GM18861 (cell line): ENCODE data around the gene FAAP20.
A peak's percentile ranks its signal among the peaks of the same experiment; 100 is the strongest.

Experiments used
- ATAC-seq: cut with Tn5 transposase; IDR thresholded peaks from one replicate; pipeline ENCODE4 v1.9.1; 2021; ENCODE audit not compliant: unreplicated experiment

FAAP20 gene

DNA sequence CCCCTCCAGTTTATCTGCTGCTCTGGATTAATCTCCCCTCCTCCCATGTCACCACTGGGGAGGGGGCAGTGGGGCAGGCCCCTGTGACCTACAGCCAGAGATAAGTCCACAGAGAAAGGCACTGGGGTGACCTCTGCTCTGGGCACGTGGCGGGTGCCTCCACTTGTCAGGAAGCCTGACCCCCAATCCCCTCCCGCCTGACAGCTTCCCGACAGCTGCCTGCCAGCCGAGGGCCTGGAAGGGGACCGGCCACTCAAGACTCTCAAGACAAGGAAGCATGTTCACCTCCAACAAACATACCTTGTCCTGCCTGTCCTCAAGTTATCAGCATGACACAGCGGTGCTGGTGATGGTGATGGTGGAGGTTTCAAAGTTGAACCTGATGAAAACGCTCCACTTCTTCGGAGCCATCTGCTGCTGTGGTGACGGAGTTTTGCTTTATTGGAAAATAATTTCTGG, 3.2 kb upstream of the FAAP20 start:
- ATAC-seq, result no peak

DNA sequence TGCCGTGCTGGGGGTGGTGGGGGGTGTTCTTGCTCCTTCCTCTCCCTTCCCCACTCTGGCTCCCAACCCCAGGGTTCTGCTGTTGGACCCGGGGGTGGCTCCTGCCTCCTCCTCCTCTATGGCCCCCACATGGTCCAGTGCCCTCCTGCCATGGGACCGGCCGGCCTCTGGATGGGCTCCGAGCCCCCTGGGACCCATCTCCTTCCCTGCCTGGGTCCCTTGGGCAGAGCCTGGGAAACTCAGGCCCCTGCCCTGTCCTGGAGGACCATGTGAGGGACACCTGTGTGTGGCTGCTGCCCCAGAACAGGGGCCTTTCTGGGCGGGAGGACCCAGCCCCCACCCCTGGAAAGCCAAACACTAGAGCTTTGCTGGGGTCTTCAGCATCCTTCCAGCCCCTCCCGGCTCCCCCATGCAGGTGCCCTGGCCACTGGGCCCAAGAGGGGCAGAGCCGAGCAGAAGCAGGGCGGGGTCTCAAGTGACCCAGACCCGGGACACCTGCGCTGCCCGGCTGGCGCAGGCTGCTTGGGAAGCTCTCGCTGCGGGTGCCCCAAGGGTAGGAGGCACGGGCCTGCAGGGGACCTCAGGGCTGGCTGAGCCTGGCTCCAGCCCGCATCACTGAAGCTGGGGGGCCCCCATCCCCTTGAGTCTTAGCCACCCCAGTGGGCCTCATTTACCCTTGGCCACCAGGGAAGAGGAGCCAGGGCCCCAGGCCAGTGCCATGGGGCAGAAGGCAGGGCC, 2.5 kb upstream of the FAAP20 start:
- no peak for ATAC-seq

DNA sequence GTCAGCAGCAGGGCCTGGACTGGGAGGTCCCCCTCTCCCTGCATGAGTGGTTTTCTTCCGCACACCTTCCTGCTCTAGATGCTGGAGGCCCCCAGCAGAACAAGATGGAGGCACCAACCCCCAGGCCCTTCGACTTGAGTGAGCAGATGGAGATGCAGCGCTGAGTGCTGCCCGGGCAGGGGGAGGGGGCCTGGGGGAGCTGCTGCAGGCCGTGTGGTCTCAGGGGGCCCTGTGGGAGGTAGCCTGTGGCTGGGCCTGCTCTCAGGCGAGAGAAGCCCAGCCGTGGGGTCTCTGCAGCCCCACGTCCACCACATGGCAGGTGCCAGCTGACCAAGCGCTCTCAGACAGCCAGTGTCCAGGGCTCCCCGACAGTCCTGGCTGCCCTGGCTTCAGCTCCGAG, 1.2 kb upstream of the FAAP20 start:
- no peak for ATAC-seq

DNA sequence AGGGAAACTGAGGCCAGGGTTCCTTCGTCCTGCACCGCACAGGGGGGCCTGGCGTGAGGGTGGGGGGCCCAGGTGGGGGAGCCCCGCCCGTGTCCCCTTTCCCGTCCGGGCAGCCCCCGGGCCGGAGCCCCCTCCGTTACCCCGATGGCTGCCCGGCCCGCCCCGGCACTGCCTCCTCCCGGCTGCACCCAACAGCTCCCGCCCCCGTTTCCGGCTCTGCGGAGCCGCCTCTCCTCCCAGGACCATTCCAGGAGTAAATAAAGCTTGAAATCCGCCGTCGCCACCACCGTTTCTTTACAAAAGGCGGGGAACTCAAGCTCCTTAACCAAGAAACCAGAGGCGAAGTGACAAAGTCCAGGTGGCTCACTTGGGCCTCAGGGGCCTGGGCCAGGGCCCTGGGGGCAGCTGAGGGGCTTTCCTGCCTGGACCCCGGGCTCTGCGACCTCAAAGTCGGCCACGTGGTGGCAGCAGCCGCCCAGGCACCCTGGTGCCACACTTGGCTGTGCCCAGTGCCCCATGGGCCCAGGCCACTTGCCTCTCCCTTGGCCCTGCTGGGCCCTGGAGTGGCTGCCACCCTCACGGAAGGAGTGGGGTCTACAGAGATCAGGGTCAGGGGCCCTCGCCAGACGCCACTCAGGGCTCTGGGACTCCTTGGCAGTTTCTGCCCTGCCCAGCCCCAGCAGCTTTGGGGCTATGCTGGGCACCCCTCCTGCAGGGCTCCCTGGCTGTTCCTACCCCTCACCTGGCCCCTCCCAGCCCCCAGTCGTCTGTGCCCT, 514 bp upstream of the FAAP20 start:
- peak; percentile 65 for ATAC-seq

DNA sequence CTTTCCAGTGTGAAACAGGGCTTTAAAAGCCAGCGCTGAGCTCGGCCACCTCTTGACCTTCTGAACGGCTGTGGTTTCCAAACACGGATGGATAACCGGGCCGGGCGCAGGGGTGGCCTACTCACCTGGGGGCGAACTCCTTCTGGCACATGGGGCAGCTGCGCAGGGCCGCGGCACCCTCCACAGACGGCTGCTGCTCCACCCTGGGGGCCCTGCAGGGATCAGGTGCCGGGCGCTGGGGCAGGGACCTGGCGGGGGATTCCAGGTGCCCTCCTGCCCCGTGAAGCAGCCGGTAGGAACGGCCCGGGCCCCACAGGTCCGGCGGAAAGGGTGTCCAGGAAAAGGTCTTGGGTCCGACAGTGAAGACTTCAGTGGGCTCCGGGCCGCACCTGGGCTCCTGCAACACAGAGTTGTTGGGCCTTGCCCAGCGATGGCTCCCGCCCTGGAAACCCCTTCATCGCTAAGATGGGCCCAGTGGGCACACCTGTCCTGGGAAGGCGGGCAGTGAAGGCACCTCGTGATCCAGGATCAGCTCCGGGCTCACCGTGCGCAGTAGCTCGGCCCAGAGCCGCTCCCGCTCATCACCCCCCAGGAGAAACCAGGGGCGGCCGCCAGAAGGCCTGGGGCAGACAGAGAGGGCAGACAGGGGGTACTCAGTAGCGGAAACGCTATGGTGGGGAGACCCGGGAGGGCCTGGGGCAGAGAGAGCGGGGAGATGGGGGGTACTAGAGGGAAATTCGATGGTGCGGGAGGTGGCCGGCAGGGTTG, 874 bp downstream of the FAAP20 start:
- no peak for ATAC-seq

DNA sequence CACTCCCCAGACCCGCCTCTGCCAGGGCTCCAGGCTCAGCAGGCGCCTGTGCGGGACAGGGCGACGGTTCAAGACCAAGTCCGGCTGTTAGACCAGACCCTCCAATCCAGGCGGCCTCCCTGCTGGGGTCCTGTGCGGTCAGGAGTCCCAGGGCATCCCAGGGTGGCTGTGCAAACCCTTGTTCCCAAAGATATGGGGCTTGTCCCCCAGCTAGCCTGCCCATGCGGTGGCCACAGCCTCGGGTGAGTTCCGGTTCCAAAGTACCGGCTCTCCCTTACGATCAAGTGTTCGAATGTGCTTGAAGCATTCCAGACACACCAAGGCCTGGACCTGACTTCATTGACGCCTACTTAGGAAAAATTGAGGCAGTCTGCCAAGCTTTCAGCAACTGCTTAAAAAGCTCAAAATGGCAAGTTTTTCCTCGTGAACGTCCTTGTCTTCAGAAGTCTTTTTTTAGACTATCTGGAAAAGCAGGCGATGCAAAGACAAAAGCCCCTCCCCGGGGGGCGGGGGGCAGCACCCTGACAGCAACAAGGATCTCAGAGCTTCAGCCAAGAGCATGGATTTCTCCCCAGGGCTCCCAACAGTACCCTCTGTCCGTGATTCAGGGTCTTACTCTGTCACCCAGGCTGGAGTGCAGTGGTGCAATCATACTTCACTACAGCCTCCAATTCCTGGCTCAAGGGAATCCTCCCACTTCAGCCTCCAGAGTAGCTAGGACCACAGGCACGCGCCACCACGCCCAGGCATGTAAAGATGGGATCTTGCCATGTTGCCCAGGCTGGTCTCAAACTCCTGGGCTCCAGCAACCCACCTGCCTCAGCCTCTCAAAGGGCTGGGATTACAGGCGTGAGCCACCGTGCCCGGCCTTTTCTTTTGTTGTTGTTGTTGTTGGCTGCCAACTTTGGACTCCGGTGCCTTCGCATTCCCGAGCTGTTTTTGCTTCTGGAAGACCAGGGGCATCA, 2.3 kb downstream of the FAAP20 start:
- no peak for ATAC-seq

DNA sequence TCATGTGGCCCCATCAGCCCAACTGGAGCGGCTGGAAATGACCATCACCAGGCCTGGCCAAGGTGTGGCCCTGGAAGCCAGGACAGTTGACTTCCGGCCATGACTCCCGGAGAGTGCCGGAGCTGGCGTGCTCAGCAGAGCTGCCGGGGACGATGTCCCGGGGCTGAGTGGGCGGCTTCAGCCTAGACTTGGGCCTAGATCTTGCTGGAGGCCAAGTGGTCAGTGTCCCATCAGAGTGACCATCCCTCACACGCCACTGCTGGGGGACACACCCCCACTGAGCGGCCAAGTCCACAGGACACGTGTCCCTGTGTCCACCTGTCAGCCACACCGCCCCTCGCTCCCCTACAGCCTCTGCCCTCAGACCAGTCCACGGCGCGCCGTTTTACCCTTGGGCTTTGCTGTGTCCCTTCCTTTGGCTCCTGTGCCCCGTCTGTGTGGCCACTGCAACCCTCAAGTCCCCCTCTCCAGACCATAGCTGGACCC, 4.0 kb downstream of the FAAP20 start:
- ATAC-seq, result no peak

DNA sequence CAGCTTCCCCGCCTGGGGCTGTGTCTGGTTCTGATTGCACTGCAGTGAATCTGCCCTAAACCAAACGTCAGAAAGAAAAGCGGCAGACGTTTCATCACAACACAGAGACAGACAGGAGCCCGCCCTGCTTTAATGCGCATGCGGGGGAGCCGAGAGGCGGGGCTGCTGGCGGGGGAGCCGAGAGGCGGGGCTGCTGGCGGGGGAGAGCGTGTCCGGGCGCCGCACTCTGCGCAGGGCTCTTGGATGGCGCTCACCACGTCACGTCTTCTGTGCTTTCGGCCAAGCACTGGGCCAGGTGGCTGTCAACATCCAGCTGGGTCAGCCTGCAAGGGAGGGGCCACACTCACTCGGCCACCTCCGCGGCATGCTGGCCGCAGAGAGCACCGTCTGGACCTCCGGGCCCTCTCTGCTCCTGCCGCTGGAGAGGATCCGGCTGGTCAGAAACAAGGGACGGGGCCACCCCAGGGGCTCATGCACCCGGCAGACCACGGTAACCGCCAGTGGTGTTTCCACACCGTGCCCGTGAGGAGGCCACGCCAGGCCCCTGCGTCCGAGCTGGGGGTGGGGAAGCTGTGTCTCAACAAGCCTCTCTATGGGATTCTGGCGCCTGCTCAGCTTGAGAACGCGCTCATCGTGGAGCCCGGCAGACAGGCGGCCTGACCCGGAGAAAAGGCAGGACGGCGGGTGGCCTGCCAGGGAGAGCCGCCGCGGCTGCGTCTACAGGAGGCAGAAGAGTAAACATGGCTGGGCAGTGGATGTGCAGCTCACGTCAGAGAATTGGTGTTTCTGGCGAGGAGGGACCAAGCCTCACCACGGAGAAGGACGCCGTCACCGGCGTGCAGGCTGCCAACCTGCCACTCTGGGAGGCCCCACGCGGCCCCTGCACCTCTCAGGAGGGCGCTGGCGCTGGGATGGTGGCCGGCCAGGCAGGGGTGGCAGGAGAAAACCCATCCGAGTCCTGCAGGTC, 4.8 kb downstream of the FAAP20 start:
- ATAC-seq, result peak; percentile 47

DNA sequence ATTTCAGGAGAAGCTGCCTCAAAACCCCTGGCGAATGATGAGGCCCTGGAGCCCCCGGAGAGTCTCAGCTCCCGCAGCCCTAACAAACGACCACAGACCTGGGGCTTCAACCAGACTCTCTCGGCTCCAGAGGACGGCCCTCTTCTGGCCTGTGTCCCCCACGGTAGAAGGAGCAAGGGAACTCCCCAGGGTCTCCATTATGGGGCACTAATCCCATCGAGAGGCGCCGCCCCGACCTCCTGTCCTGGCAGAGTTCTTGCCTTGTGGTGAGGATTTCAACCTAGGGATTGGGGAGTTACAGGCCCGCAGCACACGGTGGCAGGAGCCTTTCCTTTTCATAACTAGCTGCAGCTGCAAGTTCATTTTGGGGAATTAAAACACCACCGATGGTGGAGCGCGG, 6.2 kb downstream of the FAAP20 start:
- ATAC-seq, result no peak

DNA sequence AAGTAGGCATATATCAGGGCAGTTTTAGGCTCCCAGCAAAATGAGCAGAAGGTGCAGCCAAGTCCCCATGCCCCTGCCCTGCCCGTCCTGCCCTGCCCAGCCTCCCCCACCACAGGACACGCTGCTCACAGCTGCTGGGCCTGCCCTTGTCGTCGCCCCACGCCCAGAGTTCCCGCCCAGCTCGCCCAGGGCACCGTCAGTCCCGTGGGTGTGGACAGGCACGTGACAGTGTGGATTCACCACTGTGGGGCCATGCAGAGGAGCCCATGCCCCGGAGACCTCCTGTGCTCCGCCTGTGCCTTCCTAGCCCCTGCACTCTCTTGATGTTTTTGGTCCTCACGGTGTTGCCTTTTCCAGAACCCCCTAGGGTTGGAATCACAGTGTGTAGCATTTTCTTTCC, 7.0 kb downstream of the FAAP20 start:
- no peak for ATAC-seq

DNA sequence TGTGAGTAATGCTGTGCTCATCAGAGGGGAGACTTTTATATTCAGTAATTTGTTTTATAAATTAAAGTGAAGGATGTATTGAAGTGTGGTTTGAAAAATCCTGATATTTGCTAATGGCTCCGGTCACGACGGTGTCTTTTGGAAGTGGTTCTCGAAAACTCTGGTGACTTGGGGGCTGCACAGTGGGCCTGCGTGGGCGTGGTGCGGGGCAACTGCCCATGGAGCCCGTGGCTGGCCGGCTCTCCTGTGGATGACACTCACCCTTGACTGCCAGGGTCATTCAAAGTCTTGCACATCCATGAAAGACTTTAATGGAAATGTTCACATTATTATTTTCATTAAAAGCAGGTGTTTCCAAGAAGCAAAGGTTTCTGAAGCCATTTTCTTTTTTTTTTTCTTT, 7.7 kb downstream of the FAAP20 start:
- no peak for ATAC-seq

DNA sequence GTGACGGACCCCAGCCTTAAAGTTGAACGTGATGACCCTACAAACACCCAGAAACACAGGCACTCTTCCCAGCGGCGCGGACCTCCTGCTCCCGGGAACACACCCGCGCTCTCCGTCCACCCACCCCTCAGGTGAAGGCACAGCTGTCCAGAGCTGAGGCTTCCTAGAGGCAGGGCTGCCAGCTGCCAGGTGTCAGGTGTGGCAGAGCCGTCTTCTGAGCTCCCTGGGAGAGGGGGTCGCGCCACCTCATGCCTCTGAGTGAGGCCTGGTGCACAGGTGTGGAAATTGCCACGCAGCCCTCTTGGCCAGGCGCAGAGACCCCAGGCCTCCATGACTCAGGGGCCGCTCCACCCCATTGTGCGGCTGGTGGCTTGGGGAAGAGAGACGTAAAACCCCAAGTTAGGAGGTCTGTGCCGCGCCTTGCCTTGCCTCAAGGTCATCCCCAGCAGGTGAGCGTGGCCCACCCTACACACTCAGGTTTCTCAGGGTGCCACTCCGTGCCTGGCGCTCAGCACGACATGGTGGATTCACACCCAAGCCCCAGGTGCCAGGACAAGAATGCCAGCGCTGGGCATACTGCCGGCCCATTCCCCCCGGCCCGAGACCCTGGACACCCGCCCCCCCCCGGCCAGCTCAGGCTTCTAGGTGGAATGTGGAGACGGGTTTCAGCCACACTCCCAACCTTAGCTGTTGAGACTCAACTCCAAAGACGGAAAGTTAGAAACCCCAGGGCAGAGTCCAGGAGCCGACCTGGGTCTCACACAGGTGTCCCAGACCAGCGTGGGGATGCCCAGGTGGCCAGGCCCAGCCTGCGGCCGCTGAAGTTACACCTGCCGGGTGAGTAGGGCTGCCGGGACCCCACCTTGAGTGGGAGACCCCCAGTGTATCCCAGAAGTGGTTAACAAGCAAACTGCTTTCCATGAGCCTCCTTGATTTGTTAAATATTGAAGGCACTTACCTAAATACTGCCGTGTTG, 8.4 kb downstream of the FAAP20 start:
- no peak for ATAC-seq

DNA sequence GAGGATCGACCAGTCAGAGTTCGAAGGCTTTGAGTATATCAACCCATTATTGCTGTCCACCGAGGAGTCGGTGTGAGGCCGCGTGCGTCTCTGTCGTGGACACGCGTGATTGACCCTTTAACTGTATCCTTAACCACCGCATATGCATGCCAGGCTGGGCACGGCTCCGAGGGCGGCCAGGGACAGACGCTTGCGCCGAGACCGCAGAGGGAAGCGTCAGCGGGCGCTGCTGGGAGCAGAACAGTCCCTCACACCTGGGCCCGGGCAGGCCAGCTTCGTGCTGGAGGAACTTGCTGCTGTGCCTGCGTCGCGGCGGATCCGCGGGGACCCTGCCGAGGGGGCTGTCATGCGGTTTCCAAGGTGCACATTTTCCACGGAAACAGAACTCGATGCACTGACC, 9.6 kb downstream of the FAAP20 start:
- no peak for ATAC-seq

DNA sequence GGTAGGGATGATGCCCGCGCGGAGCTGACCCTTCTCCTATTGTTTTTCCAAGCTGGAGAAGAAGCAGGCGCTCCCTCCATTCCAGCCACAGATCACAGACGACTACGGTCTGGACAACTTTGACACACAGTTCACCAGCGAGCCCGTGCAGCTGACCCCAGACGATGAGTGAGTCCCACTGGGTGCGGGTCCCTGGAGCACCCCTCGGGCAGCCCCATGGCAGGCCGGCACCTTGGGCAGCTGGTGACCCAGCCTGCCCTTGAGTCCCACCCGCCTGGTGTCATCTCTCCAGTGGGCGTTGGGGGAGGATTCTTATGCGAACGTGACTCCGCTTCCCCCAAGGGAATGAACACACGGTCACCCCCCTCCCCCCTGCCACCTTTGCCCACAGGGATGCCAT, 10.0 kb downstream of the FAAP20 start:
- no peak for ATAC-seq

DNA sequence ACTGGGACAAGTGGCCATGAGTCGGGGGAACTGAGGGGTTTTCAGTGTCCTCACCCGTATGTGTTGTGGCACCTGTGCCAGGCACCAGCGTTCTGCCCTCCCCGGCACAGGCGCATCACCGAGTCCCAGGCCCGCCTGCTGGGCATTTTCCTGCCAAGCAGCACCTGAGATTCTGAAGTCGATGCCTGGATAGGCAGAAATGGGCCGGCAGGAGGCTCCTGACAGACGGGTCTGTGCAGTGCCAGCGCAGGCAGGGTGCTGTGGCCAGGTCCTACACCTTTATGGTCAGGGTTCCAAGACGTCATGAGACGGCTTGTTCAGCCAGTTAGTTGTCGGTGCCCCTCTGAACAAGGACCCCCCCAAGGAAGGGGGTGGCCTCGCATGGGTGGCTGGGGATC, 10.6 kb downstream of the FAAP20 start:
- no peak for ATAC-seq

DNA sequence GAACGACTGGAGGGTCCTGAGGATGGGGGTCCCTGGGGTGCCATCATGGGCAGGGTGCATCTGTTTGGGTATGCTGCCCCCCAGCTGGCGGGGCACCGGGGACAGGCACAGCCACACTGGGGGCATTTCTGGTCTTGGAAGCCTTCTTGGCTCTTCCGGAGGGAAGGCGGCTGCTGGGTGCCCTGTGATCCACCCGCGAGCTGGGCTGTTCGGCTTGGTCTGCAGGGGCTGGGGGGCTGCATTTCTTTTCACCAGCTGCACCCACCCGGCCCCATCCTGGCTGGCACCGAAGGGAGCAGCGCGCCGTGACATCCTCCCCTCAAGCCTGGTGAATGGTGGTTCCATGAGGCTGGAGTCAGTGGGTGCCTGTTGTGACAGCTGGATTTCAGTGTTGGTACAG, 12.2 kb downstream of the FAAP20 start:
- ATAC-seq, result no peak

DNA sequence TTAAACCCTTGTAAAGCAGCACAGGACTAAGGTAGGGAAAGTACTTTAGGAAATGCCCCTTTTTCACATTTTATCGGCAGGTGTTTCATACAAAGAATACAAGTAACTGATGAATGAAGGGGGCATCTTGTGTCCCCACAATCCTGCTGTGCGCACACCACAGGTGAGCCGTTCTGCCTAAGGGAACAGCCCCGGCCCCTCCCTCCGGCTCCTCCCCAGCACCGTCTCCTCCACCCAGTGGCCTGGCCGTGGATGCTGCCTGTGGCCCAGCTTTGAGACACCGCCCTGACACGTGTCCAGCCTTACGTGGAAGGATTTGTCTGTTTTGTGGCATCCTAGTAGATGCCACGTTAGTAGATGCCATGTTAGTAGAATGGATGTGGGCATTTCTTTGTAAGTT, 12.8 kb downstream of the FAAP20 start:
- ATAC-seq, result no peak

DNA sequence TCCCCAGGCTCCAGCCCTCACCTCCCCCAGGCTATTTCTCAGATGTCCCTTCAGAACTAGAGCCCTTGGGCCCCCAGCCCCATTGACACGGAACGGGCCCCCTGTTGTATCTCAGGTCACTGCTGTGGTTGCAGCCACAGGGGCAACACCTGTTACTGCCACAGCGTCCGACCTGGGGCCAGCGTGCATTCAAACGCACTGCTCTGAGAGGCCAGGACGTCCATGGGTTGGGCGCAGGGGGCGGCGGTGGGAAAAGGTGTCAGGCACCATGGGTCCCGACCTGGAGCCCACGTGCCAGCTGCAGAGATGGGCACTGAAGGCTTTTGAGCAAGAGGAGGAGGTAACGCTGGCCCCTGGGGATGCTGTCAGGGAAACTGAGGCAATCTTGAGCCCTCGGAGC, 13.3 kb downstream of the FAAP20 start:
- ATAC-seq, result no peak
